ENCODE measurements around the gene LOXHD1. TPM values are rescaled to one million over a fixed set of nuclear protein-coding genes. Genes with fewer than 3 reads are reported as not detected.

LOXHD1 gene
- total and polyA plus RNA-seq, 2 donors (not counting 1 experiment from before 2014, with no cell fraction given), result not detected

GRCh38 chr18:46577546-46577945, 79.5 kb downstream of the LOXHD1 start:
- H3K4me3 ChIP-seq (ENCODE audit: control extremely low read depth in 1 of 5, extremely low read depth in 1 of 5, insufficient read depth in 1 of 5, low read depth in 2 of 5, low read length in 4 of 5), result no peak overlapping the region
- no peak overlapping the region for H3K4me2 ChIP-seq (replicated peaks; ENCODE audit: low read depth, low read length, poor library complexity, severe bottlenecking)
- WGBS (ENCODE audit: insufficient coverage), result 93% methylated on average over 11 of the region's 11 CpGs
- TF ChIP-seq EZH2 (IDR thresholded peaks at IDR 0.05; ENCODE audit: borderline replicate concordance, insufficient read depth, low read depth, low read length, poor library complexity, severe bottlenecking), result no peak
- TF ChIP-seq CTCF (IDR thresholded peaks at IDR 0.05), result no peak
- DNase-seq (no peak), ATAC-seq (ENCODE audit: low read depth) (no peak)
- Mint-ChIP-seq H3K4me1 (no peaks in the 10 kb centered on the region), H3K27ac (no peak overlapping the region), H3K9me3 (ENCODE audit: insufficient read depth) (peaks cover 8% of the 10 kb centered on the region), H3K27me3 (peaks cover 12% of the 10 kb centered on the region), H3K4me3 (no peak overlapping the region)
- H3K9ac ChIP-seq (ENCODE audit: low read length), result no peak overlapping the region
- no peaks in the 10 kb centered on the region for H3K36me3 ChIP-seq (replicated peaks in 1 of 2; ENCODE audit: control extremely low read depth in 1 of 2, control insufficient read depth in 1 of 2, extremely low read depth in 1 of 2, insufficient read depth in 2 of 2, low read length in 1 of 2)
- ChIA-PET CTCF (no interaction called here), POLR2A (no interaction called here)
- intact Hi-C loops (cut with micrococcal nuclease), result no loop called here
- no peaks in the 10 kb centered on the region for H3K4me1 ChIP-seq (ENCODE audit: control insufficient read depth in 2 of 2, insufficient read depth in 2 of 2, low read length in 2 of 2)
- H3K9me3 ChIP-seq (ENCODE audit: control extremely low read depth in 1 of 3, control insufficient read depth in 2 of 3, insufficient read depth in 1 of 3, low read length in 2 of 3), result peaks cover 0 to 11% (median 10%) of the 10 kb centered on the region in 3 donors
- H3K27ac ChIP-seq (ENCODE audit: low read length in 2 of 2), result no peak overlapping the region
- no peaks in the 10 kb centered on the region for H4K20me1 ChIP-seq (ENCODE audit: control insufficient read depth, insufficient read depth, low read length, poor library complexity, severe bottlenecking)
- no peaks in the 10 kb centered on the region for H3K79me2 ChIP-seq (ENCODE audit: control insufficient read depth, insufficient read depth, low read length)
- no peak overlapping the region for H2AFZ ChIP-seq (ENCODE audit: insufficient read depth, low read depth, low read length, poor library complexity, severe bottlenecking)
- H3K27me3 ChIP-seq (replicated peaks in 1 of 4; ENCODE audit: control extremely low read depth in 1 of 4, control insufficient read depth in 3 of 4, insufficient read depth in 4 of 4, low read length in 3 of 4), result peaks cover 0 to 7% (median 0%) of the 10 kb centered on the region in 4 experiments

GRCh38 chr18:46575851-46576250, 81.2 kb downstream of the LOXHD1 start:
- TF ChIP-seq CTCF (IDR thresholded peaks at IDR 0.05), result no peak
- no peak for TF ChIP-seq EZH2 (IDR thresholded peaks at IDR 0.05; ENCODE audit: borderline replicate concordance, insufficient read depth, low read depth, low read length, poor library complexity, severe bottlenecking)
- Mint-ChIP-seq H3K9me3 (ENCODE audit: insufficient read depth) (no peaks in the 10 kb centered on the region), H3K4me3 (no peak overlapping the region), H3K27me3 (peaks cover 15% of the 10 kb centered on the region), H3K4me1 (no peaks in the 10 kb centered on the region), H3K27ac (no peak overlapping the region)
- Histone ChIP-seq H2AFZ (ENCODE audit: insufficient read depth, low read depth, low read length, poor library complexity, severe bottlenecking) (no peak overlapping the region), H3K9me3 (ENCODE audit: control extremely low read depth in 1 of 3, control insufficient read depth in 2 of 3, insufficient read depth in 1 of 3, low read length in 2 of 3) (peaks cover 0 to 10% (median 3%) of the 10 kb centered on the region in 3 donors), H4K20me1 (ENCODE audit: control insufficient read depth, insufficient read depth, low read length, poor library complexity, severe bottlenecking) (no peaks in the 10 kb centered on the region), H3K36me3 (replicated peaks in 1 of 2; ENCODE audit: control extremely low read depth in 1 of 2, control insufficient read depth in 1 of 2, extremely low read depth in 1 of 2, insufficient read depth in 2 of 2, low read length in 1 of 2) (no peaks in the 10 kb centered on the region), H3K27ac (ENCODE audit: low read length in 2 of 2) (no peak overlapping the region), H3K4me3 (ENCODE audit: control extremely low read depth in 1 of 5, extremely low read depth in 1 of 5, insufficient read depth in 1 of 5, low read depth in 2 of 5, low read length in 4 of 5) (no peak overlapping the region), H3K79me2 (ENCODE audit: control insufficient read depth, insufficient read depth, low read length) (no peaks in the 10 kb centered on the region), H3K9ac (ENCODE audit: low read length) (no peak overlapping the region), H3K4me2 (replicated peaks; ENCODE audit: low read depth, low read length, poor library complexity, severe bottlenecking) (no peak overlapping the region), H3K4me1 (ENCODE audit: control insufficient read depth in 2 of 2, insufficient read depth in 2 of 2, low read length in 2 of 2) (no peaks in the 10 kb centered on the region), H3K27me3 (replicated peaks in 1 of 4; ENCODE audit: control extremely low read depth in 1 of 4, control insufficient read depth in 3 of 4, insufficient read depth in 4 of 4, low read length in 3 of 4) (peaks cover 0 to 7% (median 0%) of the 10 kb centered on the region in 4 experiments)
- ATAC-seq (ENCODE audit: low read depth) (no peak), DNase-seq (no peak)
- ChIA-PET POLR2A (no interaction called here), CTCF (interaction anchor here (0.6 kb wide), 1 partner anchor 1156 kb away, joined by 4 read pairs; no protein-coding TSS in a partner anchor)
- WGBS (ENCODE audit: insufficient coverage), result 100% methylated on average over 3 of the region's 6 CpGs
- intact Hi-C loops (cut with micrococcal nuclease), result no loop called here

Measured in B cell (primary cell).